ENCODE measurements around the gene SRRM1. TPM values are rescaled to one million over a fixed set of nuclear protein-coding genes. Genes with fewer than 3 reads are reported as not detected.

SRRM1 gene
- total and polyA plus RNA-seq, 9 of the 15 experiments (the other 6 are each of a cell fraction or from before 2014, with no cell fraction given), result 54.5 to 268 (median 115) TPM

DNA sequence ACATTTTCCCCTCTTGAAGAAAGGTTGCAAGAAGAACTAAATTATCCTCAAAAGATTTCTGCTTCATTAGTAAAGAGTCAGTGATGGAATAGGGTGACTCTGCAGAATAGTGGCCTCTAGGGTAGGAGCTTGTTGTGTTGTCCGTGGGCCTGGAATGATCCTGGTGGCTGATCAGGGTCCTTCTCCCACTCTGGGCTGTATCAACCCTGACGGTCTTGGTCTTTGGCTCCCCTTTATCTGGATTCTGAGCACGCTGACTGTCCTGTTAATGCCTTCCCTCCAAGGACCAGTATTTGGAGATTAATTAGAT lies 36.9 kb upstream of the SRRM1 start:
- intact Hi-C loops (cut with micrococcal nuclease), result no loop called here
- H3K9me1 ChIP-seq (ENCODE audit: control insufficient read depth, insufficient read depth, low read length), result no peaks in the 10 kb centered on the region
- no TSS peak for BruUV-seq (replicated peaks)
- no peaks in the 10 kb centered on the region for H3K36me3 ChIP-seq (ENCODE audit: control insufficient read depth, insufficient read depth, low read length)
- ATAC-seq (peak; percentile 74), FAIRE-seq (no peak), DNase-seq (ENCODE audit: extremely low read depth in 1 of 4, low spot score in 3 of 4) (no peak)
- TF ChIP-seq CBFA2T3 (IDR thresholded peaks at IDR 0.05), result no peak
- peak; percentile 65 for TF ChIP-seq ZNF316 (IDR thresholded peaks at IDR 0.05)
- peak; percentile 65 for TF ChIP-seq C11orf30 (IDR thresholded peaks at IDR 0.05; ENCODE audit: low read depth)
- no peak for TF ChIP-seq SNRNP70 (optimal IDR thresholded peaks at IDR 0.05; ENCODE audit: low read depth, low read length)
- no peak for TF ChIP-seq POLR2G (IDR thresholded peaks at IDR 0.05; ENCODE audit: low read depth, low read length)
- TF ChIP-seq NFE2L1 (tag; IDR thresholded peaks at IDR 0.05; ENCODE audit: borderline replicate concordance, low read depth), result peak; percentile 42
- TF ChIP-seq MAFF (IDR thresholded peaks at IDR 0.05; ENCODE audit: low read length), result peak; percentile 29; the same call in 1 of the 2 replicates
- TF ChIP-seq MAFG (tag; conservative IDR thresholded peaks at IDR 0.05), result peak; percentile 86
- TF ChIP-seq BACH1 (tag; IDR thresholded peaks at IDR 0.05), result 0 out of 2 replicates have a peak, but pooled peaks have one; percentile 56
- TF ChIP-seq NFE2 (IDR thresholded peaks at IDR 0.05; ENCODE audit: low read depth), result peak; percentile 52
- TF ChIP-seq SMARCB1 (IDR thresholded peaks at IDR 0.05; ENCODE audit: insufficient read length, low read depth), result no peak
- no peak for TF ChIP-seq GABPB2 (CRISPR knock-in tag; conservative IDR thresholded peaks at IDR 0.05)
- H3K27me3 ChIP-seq (ENCODE audit: control insufficient read depth in 2 of 2, insufficient read depth in 2 of 2, low read length in 2 of 2), result peaks cover 15 to 34% of the 10 kb centered on the region in 2 experiments
- H2AFZ ChIP-seq (ENCODE audit: low read depth, low read length), result peak overlapping the region; percentile 22; the same call in 1 of the 2 replicates
- no peak overlapping the region for H3K4me3 ChIP-seq
- no peaks in the 10 kb centered on the region for H3K9me3 ChIP-seq (replicated peaks; ENCODE audit: control insufficient read depth, insufficient read depth, low read depth, low read length)
- ChIA-PET CTCF (ENCODE audit: low intra/inter-chr PET ratio) (no interaction called here), POLR2A (interaction anchor here (0.6 to 1.6 kb wide), 3 partner anchors 10 to 36 kb away, joined by 3 to 6 read pairs (median 3); no protein-coding TSS in a partner anchor)
- 0% methylated on average over 3 of the region's 3 CpGs for WGBS (ENCODE audit: insufficient coverage, low coverage, missing lambda C conversion rate)
- no peak overlapping the region for H3K4me2 ChIP-seq (ENCODE audit: insufficient read depth, low read length)
- H3K27ac ChIP-seq (ENCODE audit: extremely low read depth, low read depth, low read length), result no peak overlapping the region
- H3K4me1 ChIP-seq (replicated peaks in 1 of 2; ENCODE audit: control insufficient read depth in 2 of 2, insufficient read depth in 2 of 2, low read length in 2 of 2), result peaks cover 0 to 4% of the 10 kb centered on the region in 2 experiments; a peak in 1 of 5 replicates
- H4K20me1 ChIP-seq (replicated peaks; ENCODE audit: control insufficient read depth, insufficient read depth, low read length), result no peaks in the 10 kb centered on the region
- in situ Hi-C loops (cut with MboI), result no loop called here
- no peaks in the 10 kb centered on the region for H3K79me2 ChIP-seq (ENCODE audit: control insufficient read depth, insufficient read depth, low read length)
- H3K9ac ChIP-seq (ENCODE audit: insufficient read depth in 1 of 2, low read depth in 2 of 2, low read length in 2 of 2), result no peak overlapping the region
